Measurements from ENCODE around the gene GLE1.
"Not testable (repeated sequence)": the region's sequence is repeated elsewhere in the genome, so short reads cannot be mapped to it uniquely, and the experiment has no call there.

Gene GLE1

DNA sequence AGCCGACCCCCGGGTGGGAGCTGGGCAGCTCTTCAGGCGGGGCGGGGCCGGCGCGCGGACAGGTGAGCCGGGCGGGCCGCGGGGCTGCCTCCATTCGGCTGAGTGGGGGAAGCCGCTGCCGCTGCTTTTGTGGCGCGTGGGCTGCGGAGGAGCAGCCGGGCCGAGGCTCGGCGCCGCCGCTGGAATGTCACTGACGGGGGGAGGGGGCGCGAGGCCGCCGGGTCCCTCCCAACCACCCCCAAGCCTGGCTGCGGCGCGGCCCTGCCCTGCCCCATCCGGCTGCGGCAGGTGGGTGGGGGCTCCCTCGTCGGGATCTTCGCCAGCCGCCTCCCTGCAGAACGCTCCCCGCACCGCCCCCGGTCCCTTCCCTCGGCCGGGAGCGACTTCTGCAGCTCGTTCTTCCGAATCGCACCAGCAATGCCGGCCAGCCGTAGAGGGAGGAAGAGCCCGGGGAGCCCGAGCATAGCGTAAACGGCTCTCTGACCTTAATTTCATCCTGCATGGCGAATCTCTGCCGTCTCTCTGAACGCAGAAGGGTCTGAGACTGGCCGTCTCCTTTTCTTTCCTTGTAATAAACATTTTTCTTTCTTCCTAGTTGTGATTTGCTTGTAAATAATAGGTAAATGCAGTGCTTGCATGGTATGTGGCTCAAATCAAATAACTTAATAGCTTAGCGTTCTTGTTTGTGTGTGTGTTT, 48.4 kb downstream of the GLE1 start:
- DNase-seq: peak; percentile 54

DNA sequence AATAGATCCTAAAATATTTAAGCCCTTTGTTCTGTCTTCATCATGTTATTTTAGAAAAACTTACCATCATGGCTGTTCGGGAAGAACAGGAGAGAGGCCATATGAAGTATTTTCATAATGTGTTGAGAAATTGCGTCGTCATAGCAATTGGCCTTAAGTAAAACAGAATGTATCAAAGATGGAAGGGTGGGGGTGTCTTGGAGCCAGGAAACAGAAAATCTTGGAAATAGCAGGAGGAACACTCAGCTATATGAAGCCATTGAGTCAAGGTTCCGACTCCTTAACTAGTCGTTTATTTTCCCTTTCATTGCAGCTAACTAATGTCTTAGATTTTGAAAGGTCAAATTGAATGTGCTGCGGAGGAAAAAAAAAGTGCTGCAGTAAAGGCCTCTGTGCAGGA, 49.2 kb downstream of the GLE1 start:
- no peak for DNase-seq

DNA sequence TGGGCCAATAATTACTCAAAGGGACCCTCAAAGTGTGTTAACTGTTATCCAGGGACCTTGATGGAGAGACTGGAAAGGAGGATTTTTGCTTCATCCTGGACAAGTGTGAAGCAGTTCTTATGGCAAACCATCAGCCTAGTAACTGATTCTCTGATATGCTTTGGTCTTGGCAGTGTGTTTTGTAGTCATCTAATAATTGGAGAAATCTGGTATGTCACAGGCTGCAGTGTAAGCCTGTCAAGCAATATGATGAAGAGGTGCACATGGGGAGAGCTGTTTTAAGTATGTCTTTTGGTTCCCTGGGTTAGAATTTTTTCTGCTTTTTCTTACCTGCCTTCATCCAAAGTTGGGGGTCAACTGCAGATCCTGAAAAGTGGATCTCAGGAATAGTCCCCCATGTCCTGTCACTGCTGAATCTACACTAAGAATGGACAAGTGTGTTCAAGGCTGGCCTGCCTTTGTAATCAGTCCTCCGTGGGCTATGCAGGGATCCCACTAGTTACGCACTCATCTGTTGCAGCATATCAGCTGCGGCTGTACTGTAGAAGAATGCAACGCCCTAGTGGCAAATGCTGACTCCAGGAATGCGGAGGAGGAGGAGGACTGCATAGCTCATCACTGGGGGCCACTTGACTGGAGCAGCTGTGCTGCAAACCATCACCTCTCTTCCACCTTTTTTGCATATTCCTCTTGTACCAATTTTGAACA, 49.8 kb downstream of the GLE1 start:
- DNase-seq: no peak

DNA sequence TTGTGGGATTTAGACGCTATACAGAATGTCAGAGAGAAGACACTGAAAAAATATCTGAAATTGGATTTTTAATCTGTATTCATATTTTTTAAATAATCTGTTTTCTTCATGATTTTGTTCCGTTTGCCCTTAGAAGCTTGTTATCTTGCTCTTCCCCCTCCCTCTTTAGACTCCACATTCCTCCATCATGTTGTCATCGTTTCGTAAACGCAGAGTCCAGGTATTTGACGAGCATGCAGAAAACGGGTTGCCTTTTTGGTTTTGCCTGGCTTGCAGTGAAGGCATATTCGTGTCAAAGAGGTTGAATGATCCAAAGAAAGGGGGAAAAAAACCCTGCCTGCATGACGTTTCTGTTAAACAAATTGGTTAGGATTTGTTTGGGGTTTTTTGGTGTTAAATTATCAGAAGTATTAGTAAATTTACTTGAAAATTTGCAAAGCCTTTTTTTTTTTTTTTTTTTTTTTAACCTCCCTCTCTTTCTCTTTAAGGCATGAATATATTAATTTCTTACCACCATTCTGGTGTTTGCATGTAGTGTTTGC, 50.7 kb downstream of the GLE1 start:
- no peak for DNase-seq

DNA sequence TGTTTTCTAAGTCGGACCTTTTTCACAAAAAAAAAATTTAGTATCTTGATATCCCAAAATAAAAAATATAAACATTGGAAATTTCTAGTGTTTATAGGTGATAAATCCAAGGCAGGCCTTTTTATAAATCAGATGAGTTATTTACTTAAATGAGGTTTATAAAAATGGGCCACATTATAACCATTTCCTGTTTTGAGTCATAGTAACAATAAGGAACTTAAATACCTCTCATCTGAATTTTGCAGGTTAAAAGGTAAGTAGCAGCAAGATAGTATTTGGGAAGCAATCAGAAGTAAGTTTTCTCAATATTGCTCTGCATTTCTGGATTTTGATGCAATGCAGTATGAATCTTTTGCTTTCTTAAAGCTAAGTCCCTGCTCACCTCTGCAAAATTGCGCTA, 51.8 kb downstream of the GLE1 start:
- no peak for DNase-seq

DNA sequence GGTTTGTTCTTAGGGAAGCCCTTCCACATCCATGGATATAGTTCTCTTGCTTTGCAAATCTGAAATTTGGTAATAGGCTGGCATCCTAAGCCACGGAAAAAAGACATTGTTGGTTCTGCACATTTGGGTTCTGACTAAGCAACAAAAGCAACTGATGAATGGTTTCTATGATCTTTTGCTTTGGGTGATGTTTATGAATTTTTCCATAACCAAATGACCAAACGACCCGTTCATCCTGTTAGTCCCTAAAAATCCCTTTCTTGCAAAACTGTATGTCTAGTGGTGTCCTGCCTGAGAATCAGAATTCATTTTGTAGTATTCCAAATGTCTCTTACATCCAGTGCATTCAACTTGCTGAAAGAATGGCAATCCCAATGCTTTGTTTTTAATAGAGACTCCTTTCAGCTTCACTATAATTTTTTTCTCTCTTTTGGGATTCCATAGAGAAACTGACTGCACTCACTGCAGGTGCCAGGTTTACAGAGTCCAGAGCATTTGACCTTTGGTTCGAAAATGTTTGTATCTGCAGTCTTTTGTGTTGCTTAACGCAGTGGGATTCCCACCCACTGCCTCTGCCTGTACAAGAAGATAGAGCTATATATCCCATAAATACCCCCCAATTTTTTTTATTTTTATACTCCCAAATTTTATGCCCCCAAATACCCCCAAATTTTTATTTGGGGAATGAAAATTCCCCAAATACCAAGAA, 52.6 kb downstream of the GLE1 start:
- no peak for DNase-seq

DNA sequence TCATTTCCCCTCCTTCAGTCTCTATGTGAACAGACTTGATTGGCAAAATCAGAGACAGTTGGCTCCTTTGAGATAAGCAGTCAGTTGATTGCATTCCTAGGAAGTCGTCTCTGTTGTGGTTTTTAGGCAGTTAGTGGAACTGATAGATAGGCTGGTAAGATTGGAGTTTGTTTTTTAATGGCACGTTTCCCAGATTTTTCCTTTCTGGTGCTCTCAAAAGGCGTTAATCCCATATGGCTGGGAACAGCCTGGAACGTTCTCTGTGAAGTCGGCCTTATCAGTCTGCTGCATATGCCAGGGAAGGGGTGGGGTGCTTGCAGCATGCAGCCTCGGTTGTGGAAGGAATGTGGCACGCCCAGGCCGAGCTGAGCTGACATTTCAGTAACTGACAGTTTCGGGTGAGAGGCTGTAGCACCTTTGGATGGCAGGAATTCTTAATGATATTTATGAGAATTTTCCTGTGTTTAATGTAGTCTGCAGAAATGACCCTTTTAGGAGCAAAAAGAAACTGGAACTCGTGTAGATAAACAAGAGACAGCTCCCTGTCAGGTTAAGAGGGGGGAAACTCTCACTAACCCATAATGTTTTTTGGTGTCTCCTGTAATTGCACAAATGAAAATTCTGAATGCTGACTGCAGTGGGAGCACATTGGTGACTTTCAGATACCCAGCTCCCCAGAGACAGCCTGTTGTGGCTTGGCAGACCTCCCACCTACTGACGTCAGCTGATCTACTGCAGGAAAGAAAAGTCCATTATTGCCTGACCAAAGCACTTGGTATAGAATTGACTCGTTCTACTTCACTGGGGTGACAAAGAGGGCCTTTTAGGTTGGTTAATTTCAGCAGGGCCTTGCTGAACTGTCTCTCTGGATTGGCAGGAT, 54.2 kb downstream of the GLE1 start:
- DNase-seq: peak; percentile 86

DNA sequence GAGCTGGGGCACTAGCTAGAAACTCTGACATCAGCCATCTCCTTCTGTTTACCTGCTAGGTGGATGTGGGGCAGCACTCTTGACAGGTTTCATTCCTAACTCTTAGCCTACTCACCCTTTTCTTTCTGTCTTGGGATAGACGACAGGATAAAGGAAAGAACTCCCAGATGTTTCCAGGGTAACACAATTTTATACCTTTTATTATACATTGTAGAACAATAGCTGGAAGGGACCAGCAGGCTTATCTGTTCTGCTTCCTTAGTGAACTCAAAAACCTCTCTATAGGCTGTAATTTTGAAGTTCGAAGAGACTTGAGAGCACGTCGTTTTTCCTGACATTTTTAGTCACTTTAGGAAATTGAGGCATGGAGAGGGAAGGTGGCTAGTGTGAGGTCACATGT, 61.1 kb downstream of the GLE1 start:
- no peak for DNase-seq

DNA sequence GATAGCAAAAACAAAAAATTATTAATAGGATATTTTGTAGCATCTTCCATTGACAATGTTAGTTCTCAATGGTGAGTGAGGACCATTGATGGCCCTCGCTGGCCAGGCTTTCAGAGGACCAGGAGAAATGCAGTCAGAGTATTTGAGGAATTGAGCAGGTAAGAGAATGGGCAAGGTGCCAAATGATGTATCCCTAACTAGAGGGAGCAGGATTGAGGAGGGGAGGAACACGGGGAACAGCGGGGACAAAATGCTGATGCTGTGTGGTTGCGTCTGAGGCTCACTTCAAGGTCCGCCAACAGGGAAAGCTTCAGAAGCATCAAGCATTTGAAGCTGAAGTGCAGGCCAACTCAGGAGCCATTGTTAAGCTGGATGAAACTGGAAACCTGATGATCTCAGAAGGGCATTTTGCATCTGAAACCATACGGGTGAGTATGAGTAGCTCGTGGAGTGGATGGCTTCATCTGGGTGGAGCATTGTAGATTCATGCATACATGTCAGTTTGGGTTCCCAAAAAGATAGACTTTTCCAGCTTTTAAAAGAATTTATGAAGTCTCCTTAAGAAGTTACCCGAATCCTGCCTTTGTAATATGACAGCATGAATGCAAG, 64.1 kb downstream of the GLE1 start:
- no peak for DNase-seq

DNA sequence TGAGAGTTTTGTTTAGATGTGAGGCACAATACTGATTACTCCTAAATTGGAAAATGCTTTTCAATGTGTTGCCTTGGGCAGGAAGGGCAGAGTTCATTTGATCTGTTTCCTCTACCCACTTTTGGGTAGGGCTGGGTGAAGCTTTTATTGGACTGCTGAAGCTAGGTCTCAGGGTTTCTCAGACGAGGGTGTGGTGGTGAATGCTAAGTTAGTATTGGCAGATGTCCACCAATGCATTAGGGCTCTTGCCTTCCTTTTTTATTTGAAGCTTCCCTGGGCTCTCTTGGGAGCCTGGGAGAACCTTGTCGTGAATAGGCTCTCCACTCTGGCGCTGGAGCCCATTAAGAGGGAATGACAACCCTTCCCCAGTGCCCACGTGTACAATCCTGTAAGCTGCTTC, 71.0 kb downstream of the GLE1 start:
- DNase-seq: no peak

DNA sequence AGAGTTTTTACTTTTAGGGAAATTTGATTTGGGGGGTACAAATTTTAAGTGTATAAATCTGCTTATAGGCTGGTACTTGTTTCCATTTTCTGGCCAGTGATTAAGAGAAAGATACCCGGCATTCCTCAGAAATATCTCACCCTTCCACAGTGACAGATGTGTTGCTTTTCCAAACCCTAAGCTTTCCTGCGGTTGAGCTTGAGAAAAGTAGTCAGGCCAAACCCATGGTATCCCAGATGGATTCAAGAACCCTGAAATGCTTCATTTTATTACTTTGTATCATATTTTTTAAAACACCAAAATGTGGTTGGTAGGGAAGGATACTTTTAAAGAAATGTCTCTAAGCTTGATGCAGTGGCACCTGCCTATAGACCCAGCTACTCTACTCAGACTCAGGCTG, 71.4 kb downstream of the GLE1 start:
- no peak for DNase-seq

DNA sequence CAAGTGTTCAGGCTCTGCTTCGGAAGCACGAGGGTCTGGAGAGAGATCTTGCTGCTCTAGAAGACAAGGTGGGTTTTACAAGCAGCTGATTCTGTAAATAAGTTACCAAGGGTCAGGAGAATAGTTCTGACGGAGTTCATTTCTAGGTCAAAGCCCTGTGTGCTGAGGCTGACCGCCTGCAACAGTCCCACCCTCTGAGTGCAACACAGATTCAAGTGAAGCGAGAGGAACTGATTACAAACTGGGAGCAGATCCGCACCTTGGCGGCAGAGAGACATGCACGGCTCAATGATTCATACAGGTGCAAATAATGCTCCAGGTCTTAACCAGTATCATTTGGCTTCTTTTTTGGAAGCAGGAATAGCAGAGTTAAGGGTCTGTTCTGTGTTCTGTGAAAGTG, 72.7 kb downstream of the GLE1 start:
- DNase-seq: no peak

DNA sequence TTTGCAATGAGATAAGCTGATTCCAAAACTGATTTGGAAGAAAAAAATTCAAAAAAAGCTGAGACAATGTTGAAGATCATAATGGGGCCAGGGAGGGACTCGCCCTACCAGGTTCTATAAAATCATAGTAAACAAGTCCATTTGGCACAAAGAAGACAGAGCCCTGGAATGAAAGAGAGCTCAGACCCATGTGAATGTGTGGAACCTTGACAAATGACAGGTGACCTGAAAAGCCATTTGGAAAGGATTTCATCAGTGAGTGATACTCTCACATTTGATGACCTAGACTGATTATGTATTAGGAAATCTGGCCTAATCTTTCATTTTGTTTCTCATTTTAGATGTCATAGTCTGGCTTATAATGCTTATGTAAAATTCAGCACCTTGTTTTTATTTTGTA, 74.7 kb downstream of the GLE1 start:
- no peak for DNase-seq

DNA sequence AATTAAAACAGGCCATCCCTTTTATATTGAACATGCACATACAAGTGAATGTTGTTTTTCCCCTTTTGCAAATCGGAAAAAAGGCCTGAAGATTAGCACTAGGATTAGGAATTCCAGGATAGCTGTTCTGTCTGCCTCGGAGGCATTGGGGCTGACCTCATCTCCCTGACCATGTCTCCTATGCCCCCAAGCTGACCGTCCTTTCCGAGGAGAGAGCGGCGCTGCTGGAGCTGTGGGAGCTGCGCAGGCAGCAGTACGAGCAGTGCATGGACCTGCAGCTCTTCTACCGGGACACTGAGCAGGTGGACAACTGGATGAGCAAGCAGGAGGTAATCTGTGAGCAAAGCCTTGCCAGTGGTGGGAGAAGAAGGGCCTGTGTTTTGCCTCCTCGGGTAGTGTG, 76.2 kb downstream of the GLE1 start:
- DNase-seq: no peak

DNA sequence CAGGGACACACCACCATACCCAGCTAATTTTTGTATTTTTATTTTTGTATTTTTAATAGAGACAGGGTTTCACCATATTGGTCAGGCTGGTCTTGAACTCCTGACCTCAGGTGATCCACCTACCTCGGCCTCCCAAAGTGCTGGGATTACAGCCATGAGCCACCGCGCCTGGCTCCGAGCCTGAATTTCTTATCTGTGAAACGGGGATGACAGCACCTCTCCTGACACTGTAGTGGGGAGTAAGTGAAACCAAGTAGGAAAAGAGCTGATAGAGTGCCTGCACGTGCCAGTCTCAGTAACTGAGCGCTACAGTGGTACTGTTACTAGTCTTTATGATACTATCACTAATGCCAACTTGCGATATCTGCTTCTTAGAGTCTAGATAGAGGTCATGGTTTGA, 80.6 kb downstream of the GLE1 start:
- not testable (repeated sequence) for DNase-seq

DNA sequence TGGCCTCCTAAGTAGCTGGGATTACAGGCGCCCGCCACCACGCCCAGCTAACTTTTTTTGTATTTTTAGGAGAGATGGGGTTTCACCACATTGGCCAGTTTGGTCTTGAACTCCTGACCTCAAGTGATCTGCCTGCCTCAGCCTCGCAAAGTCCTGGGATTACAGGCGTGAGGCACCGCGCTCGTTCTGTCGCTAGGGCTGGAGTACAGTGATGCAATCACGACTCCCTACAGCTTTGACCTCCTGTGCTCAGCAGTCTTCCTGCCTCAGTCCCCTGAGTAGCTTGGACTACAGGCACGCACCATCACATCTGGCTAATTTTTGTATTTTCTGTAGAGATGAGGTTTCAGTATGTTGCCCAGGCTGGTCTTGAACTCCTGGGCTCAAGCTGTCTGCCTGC, 82.4 kb downstream of the GLE1 start:
- DNase-seq: not testable (repeated sequence)

DNA sequence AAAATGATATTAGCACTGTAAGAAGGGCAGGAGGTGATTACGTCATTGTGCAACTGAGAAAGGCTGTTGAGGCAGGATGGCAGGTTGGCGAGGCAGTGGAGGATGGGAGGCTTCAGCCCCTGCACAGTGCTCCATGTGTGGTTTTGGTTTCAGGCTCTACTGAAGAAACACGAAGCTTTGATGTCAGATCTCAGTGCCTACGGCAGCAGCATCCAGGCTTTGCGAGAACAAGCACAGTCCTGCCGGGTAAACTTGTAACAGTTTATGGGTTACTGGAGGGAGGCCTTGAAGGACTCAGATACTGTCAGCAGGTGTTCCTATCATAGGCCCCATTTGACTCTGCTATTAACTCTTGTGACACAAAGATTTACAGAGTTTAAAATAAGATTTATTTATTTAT, 82.9 kb downstream of the GLE1 start:
- DNase-seq: no peak

DNA sequence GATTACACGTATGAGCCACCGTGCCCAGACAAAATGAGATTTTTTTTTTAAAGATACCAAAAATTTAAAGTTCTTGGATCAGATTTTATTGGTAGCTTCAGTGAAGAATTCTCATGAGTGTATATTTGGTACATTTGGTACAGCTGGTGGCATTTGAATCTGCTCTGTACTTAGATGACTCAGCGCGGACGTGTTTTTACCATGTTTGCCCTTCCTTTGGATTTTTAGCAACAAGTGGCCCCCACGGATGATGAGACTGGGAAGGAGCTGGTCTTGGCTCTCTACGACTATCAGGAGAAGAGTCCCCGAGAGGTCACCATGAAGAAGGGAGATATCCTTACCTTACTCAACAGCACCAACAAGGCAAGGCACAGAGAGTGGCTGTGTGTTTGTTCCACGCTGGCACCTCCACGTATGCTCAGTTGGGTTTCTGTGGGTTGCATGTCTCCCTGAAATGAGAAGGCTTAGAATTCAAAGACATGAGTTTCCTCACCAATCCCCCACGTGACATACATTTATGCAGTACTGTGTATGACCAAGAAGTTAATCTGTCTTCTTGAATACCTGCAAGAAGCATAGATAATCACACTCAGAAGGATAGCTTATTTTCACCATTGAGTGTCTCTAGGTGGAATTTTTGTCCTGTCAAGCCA, 84.2 kb downstream of the GLE1 start:
- DNase-seq: no peak

All from NCI-H2171 treated with DMSO at 0.1 percent for 48 hours (cell line).